NB4 (cell line): Measurements from ENCODE around the gene DACT1.
A peak's percentile ranks its signal among the peaks of the same experiment; 100 is the strongest.

Experiments
- DNase-seq: peaks from one replicate; pipeline ENCODE4 v3.0.0; 2010; ENCODE audit warnings: low read depth
- H3K4me3 ChIP-seq: one replicate; pipeline ENCODE4 v1.5.1; 2011; ENCODE audit warnings: mild to moderate bottlenecking, low read depth, low read length, moderate library complexity
- CTCF ChIP-seq: IDR thresholded peaks from one replicate; pipeline ENCODE4 v1.5.1; 2012; ENCODE audit warnings: low read depth, low read length
- MYC ChIP-seq: IDR thresholded peaks from 2 replicates; pipeline ENCODE4 v1.6.1; 2011; ENCODE audit warnings: low read depth, low read length
- POLR2A ChIP-seq: IDR thresholded peaks from 2 replicates; pipeline ENCODE4 v1.6.1; 2011; ENCODE audit warnings: mild to moderate bottlenecking; ENCODE audit not compliant: insufficient read length; ENCODE audit errors: extremely low read depth
- TF ChIP-seq, protein P1 (sequence below): IDR thresholded peaks from 2 replicates; pipeline ENCODE4 v1.6.1; 2011; ENCODE audit warnings: low read depth, low read length

The DACT1 gene

GRCh38 chr14:58639198-58639565 is 1.4 kb downstream of the DACT1 start:
- no peak overlapping the region for H3K4me3 ChIP-seq
- no peak for DNase-seq
- TF ChIP-seq POLR2A (no peak), MYC (no peak), CTCF (no peak)
- TF ChIP-seq, protein P1, sequence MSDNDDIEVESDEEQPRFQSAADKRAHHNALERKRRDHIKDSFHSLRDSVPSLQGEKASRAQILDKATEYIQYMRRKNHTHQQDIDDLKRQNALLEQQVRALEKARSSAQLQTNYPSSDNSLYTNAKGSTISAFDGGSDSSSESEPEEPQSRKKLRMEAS: no peak

- H3K4me3 ChIP-seq: no peak overlapping the region
- TF ChIP-seq CTCF: peak; percentile 33
- TF ChIP-seq MYC: no peak
- TF ChIP-seq, protein P1: no peak
- peak; percentile 51 for DNase-seq
Observed at GRCh38 chr14:58639842-58640484, 2.2 kb downstream of the DACT1 start.

GRCh38 chr14:58640959-58641358 is 3.2 kb downstream of the DACT1 start:
- no peak overlapping the region for H3K4me3 ChIP-seq
- TF ChIP-seq POLR2A (no peak), CTCF (no peak), MYC (no peak)
- TF ChIP-seq, protein P1: no peak
- DNase-seq: no peak

- no peak for TF ChIP-seq MYC
- no peak for TF ChIP-seq POLR2A
- TF ChIP-seq CTCF: no peak
- TF ChIP-seq, protein P1: no peak
- H3K4me3 ChIP-seq: no peak overlapping the region
- no peak for DNase-seq
Observed at GRCh38 chr14:58641509-58641908, 3.7 kb downstream of the DACT1 start.

GRCh38 chr14:58643366-58643765 is 5.6 kb downstream of the DACT1 start:
- no peak overlapping the region for H3K4me3 ChIP-seq
- TF ChIP-seq, protein P1: no peak
- TF ChIP-seq CTCF (no peak), MYC (no peak), POLR2A (no peak)
- no peak for DNase-seq

DNA sequence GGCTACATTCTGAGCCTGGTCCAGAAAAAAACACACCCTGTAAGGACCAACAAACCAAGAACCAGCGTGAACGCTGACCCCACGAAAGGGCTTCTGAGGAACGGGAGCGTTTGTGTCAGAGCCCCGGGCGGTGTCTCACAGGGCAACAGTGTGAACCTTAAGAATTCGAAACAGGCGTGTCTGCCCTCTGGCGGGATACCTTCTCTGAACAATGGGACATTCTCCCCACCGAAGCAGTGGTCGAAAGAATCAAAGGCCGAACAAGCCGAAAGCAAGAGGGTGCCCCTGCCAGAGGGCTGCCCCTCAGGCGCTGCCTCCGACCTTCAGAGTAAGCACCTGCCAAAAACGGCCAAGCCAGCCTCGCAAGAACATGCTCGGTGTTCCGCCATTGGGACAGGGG is 7.9 kb downstream of the DACT1 start:
- DNase-seq: no peak
- no peak overlapping the region for H3K4me3 ChIP-seq
- TF ChIP-seq POLR2A (no peak), CTCF (no peak), MYC (no peak)
- TF ChIP-seq, protein P1: no peak
